Loucy (cell line): ENCODE data around the gene LY6G6C.

Source experiments
- CTCF ChIP-seq: fragments of 200-600 bp; sonication (generic); conservative IDR thresholded peaks from 2 replicates; pipeline ENCODE4 v1.5.1; 2014; ENCODE audit warnings: mild to moderate bottlenecking, antibody characterized with exemption, low read length
- EZH2phosphoT487 ChIP-seq: fragments of 200-600 bp; IDR thresholded peaks from 2 replicates; pipeline ENCODE4 v1.6.1; 2018; ENCODE audit warnings: antibody characterized with exemption, mild to moderate bottlenecking, moderate library complexity, borderline replicate concordance

GRCh38 chr6:31693535-31693934, 28.0 kb downstream of the LY6G6C start:
- no peak for TF ChIP-seq CTCF
- no peak for TF ChIP-seq EZH2phosphoT487
